Astrocyte of the spinal cord (primary cell): ENCODE measurements around the gene GIT1.

Experiments
- DNase-seq: peaks from one replicate; pipeline ENCODE4 v3.0.0; 2011; ENCODE audit warnings: low read depth, low spot score
- H3K4me3 ChIP-seq: 2 replicates; pipeline ENCODE4 v1.5.1; 2011; ENCODE audit warnings: low read depth, mild to moderate bottlenecking, low read length, moderate library complexity
- in situ Hi-C: cut with HindIII; loops from 2 replicates; pipeline ENCODE4 v1.10.0; 2017; ENCODE audit warnings: low sequenced_read_pairs
- TF ChIP-seq, protein P1 (sequence below): IDR thresholded peaks from 2 replicates; pipeline ENCODE4 v1.5.1; 2012; ENCODE audit warnings: low read depth, mild to moderate bottlenecking, low read length, inconsistent platforms

GIT1 gene

DNA sequence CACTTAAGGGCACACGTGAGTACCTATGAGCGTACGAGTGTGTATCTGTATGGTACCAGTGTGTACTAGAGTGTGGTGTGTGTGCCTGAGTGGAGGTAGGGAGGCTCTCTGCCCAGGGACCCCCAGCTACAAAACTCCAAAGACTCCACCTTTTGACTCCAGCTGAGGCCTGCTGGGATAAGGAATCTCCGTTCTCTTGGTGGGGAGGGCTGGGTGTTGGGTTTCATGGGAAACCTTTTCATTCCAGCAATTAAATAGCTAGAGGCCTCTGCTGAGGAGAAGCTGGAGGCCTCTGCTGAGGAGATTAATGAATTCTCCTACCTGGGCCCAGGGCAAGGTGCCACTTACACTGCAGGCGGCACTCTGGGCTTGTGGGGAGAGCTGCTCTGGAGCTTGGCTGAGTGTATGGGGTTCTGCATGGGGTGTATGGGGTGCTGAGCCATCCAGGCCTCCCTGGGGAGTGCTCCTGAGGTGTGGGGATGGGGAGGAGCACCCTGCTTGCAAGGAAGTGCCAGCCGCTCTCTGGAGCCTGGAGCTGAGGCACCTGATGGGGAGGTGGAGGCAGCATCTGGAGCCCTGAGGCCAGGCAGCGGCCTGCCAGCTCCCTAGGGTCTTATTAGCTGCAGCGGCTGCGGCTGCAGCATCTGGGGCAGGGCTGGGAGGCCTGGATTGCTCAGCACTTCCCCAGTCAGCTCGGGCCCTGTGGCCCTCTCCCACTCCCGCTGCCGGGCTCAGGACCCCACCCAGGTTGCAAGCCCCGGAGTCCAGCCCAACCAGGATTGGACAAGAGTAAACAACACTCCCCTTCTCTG lies 8.1 kb upstream of the GIT1 start:
- H3K4me3 ChIP-seq: no peak overlapping the region
- in situ Hi-C loops: no loop called here
- TF ChIP-seq, protein P1, sequence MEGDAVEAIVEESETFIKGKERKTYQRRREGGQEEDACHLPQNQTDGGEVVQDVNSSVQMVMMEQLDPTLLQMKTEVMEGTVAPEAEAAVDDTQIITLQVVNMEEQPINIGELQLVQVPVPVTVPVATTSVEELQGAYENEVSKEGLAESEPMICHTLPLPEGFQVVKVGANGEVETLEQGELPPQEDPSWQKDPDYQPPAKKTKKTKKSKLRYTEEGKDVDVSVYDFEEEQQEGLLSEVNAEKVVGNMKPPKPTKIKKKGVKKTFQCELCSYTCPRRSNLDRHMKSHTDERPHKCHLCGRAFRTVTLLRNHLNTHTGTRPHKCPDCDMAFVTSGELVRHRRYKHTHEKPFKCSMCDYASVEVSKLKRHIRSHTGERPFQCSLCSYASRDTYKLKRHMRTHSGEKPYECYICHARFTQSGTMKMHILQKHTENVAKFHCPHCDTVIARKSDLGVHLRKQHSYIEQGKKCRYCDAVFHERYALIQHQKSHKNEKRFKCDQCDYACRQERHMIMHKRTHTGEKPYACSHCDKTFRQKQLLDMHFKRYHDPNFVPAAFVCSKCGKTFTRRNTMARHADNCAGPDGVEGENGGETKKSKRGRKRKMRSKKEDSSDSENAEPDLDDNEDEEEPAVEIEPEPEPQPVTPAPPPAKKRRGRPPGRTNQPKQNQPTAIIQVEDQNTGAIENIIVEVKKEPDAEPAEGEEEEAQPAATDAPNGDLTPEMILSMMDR: no peak
- no peak for DNase-seq

DNA sequence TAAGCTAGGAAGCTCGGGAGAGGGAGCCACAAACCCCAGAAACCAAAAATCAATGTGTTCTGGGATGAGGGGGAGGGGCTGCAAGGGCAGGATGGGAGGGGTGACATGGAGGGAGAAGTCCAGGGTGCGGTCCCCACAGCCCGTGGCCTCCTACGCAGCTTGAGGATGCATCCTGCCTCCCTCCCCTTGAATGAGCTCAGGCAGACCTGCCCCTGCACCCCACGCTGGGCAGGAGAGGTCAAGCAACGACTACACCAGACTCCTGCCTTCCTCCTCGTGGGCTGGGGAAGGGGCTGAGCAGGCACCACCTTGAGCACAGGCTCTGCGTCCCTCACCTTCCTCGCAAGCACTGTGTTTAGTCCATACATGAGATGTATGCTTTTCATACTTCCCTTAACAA lies 7.4 kb upstream of the GIT1 start:
- H3K4me3 ChIP-seq: no peak overlapping the region
- no peak for DNase-seq
- TF ChIP-seq, protein P1: no peak
- in situ Hi-C loops: no loop called here

DNA sequence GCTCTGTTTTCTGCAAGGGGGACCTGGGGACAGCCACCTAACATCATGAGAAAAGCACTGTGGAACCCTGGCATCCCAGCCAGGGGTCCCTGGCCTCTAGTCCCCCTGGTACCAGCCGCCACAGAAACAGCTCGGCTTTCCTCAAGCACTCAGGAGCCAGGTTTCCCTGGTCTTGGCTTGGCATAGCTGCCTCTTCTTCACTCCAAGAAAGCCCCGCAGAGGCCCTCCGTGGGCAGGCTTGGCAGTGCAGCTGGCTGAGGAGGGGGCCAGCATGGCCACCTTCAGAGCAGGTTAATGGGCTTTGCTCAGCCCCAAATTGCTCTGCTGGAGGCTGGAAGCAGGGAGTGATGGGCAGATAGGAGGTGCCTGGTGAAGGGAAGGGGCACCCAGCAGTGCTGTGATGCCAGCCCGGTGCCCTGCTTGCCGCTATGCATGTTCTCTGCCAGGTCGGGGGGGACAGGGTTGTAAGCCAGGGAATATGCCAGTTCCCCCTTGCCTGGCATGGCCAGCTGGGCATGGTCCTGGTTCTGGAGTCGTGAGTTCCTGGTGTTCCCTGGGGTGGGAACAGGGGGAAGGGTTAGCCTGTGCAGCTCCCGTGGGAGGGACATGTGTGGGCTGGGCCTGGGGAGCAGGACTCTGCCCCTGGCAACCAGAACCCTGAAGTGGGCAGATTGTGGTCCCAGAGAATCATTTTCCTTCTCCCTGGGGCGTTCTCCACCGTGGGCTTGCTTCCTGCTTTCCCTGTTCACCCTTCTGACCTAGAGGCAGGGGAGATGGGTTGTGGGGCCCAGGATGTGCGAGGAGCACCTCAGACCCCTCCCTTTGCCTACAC lies 6.7 kb upstream of the GIT1 start:
- DNase-seq: no peak
- in situ Hi-C loops: no loop called here
- TF ChIP-seq, protein P1: no peak
- no peak overlapping the region for H3K4me3 ChIP-seq

DNA sequence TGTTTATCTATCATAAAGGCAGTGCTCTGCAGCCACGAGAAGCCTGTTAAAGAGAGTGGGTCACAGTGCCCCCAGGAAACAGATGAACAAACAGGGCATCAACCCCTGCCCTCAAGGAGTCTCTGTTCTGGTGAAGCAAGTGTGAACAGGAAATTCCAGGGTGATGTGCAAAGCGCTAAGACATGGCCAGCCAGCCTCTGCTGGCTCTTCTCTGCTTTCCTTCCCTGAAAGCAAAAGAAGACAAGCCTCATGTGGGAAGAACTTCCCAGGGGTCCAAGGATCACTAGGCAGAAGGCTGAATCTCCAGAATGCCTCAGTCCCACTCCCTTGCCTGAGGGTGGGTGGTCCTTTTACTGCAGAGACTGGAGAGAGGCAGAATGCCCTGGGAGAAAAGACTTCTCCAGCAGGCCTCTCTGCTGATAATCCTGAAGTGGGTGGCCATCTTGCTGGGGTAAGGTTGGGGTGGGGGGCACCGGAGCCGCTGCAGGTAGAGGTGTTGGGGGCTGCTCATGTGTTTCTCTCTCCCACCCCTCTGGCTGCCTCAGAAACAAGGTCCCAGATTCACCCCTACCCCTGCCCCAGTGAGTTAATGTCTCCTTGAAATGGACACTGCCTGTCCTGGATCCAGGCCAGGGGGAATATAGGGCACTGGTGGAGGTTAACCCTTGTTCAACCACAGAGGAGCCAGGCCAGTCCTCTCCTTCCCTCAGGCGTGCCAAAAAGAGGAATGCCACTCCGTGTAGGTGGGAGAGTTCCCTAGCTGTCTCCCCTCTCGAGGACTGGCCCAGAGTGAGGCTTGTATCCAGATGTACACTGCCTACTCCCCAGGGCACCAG lies 5.9 kb upstream of the GIT1 start:
- H3K4me3 ChIP-seq: no peak overlapping the region
- in situ Hi-C loops: no loop called here
- DNase-seq: peak; percentile 38
- TF ChIP-seq, protein P1: no peak

DNA sequence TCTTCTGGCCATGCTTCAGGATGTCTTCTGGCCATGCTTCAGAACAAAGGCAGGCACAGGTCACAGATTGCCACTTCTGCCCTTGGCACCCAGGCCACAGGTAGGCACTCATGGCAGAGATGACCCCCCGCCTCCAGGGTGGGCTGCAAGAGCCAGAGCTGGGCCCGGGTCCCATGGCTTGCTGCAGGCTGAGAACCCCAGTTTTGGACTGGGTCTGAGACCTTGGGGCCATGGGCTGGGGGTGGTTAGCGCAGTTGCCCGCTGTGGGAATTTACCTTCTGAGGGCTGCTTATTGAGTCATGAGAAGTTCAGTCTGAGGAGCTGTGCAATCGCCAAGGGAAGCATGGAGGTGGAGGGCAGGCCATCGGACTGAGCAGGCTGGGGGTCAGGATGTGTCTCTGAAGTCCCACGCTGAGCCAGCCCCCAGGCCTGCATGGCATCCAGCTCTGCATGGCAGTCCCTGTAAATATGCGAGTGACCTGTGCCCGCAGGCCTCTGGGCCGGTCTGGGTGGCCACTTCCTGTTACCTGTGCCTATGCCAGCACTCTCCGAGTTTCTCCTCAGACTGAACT lies 5.2 kb upstream of the GIT1 start:
- TF ChIP-seq, protein P1: no peak
- DNase-seq: no peak
- in situ Hi-C loops: no loop called here
- H3K4me3 ChIP-seq: no peak overlapping the region
